ENCODE results near the gene PPP1R12B. TPM values are rescaled to one million over a fixed set of nuclear protein-coding genes. Genes with fewer than 3 reads are reported as not detected.

PPP1R12B gene
- total RNA-seq, 2 experiments from 2014 or later: 19.1 to 23.5 TPM

DNA sequence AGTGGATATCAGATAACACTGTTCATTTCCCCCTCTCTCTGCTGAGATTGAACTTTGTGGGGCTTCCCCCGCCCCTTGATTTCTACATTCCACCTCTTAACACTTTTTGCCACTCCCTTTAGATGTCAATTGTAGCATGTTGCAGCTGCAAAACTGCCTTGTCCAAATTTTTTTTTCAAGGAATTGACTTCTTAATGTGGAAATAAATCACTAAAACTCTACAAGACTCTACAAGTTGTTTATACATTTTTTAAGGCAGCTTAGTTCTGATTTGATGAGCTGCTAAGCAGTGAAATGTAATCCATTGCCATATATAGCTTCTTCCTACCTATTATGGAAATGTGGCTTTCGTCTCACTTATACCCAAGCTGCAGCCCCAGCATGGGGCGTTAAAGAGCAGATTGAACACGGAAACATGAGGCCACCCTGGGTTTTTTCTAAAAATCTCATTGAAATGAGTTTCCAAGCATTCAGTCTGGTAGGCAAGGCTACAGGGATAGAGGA lies 229.6 kb downstream of the PPP1R12B start:
- no peak overlapping the region for H3K4me2 ChIP-seq (ENCODE audit: low read length)

GRCh38 chr1:202578565-202578964 lies 230.1 kb downstream of the PPP1R12B start:
- POLR2A ChIA-PET: interaction anchor here (0.5 to 0.7 kb wide), 2 partner anchors 84 to 183 kb away, joined by 3 to 4 read pairs; no protein-coding TSS in a partner anchor
- Histone ChIP-seq H3K4me3 (ENCODE audit: low read depth, low read length, poor library complexity, severe bottlenecking) (no peak overlapping the region), H3K9me3 (ENCODE audit: low read length) (no peaks in the 10 kb centered on the region), H3K4me2 (ENCODE audit: low read length) (no peak overlapping the region), H2AFZ (ENCODE audit: low read length) (no peak overlapping the region), H3K9me2 (ENCODE audit: insufficient read depth, low read length) (no peaks in the 10 kb centered on the region), H3K79me2 (ENCODE audit: insufficient read depth, low read depth, low read length) (no peaks in the 10 kb centered on the region), H3K4me1 (ENCODE audit: insufficient read depth, low read length, poor library complexity, severe bottlenecking) (no peaks in the 10 kb centered on the region), H3K27ac (ENCODE audit: low read depth, low read length, poor library complexity, severe bottlenecking) (no peak overlapping the region), H4K20me1 (ENCODE audit: insufficient read depth, low read length) (no peaks in the 10 kb centered on the region), H3K36me3 (ENCODE audit: insufficient read depth, low read length) (no peaks in the 10 kb centered on the region)
- intact Hi-C loops (cut with micrococcal nuclease; ENCODE audit: unreplicated experiment): no loop called here
- CTCF ChIA-PET (ENCODE audit: unreplicated experiment): interaction anchor here (1.5 kb wide), 1 partner anchor 22 kb away, joined by 3 read pairs; no protein-coding TSS in a partner anchor
- BruUV-seq (replicated peaks): no TSS peak
- no peak for DNase-seq (ENCODE audit: low spot score)
- TF ChIP-seq EZH2phosphoT487 (IDR thresholded peaks at IDR 0.05; ENCODE audit: borderline replicate concordance, low read depth, low read length) (no peak), CTCF (conservative IDR thresholded peaks at IDR 0.05; ENCODE audit: low read length) (no peak)

More for the DNA sequence above, 229.6 kb downstream of the PPP1R12B start:
- no TSS peak for BruUV-seq (replicated peaks)
- DNase-seq (ENCODE audit: low spot score): no peak
- Histone ChIP-seq H3K9me3 (ENCODE audit: low read length) (no peaks in the 10 kb centered on the region), H3K36me3 (ENCODE audit: insufficient read depth, low read length) (no peaks in the 10 kb centered on the region), H3K79me2 (ENCODE audit: insufficient read depth, low read depth, low read length) (no peaks in the 10 kb centered on the region), H4K20me1 (ENCODE audit: insufficient read depth, low read length) (no peaks in the 10 kb centered on the region), H3K4me3 (ENCODE audit: low read depth, low read length, poor library complexity, severe bottlenecking) (no peak overlapping the region), H3K9me2 (ENCODE audit: insufficient read depth, low read length) (no peaks in the 10 kb centered on the region), H3K27ac (ENCODE audit: low read depth, low read length, poor library complexity, severe bottlenecking) (no peak overlapping the region), H3K4me1 (ENCODE audit: insufficient read depth, low read length, poor library complexity, severe bottlenecking) (no peaks in the 10 kb centered on the region), H2AFZ (ENCODE audit: low read length) (no peak overlapping the region)
- ChIA-PET POLR2A (interaction anchor here (0.5 to 0.7 kb wide), 3 partner anchors 23 to 183 kb away, joined by 3 to 4 read pairs (median 3); no protein-coding TSS in a partner anchor), CTCF (ENCODE audit: unreplicated experiment) (interaction anchor here (1.5 kb wide), 1 partner anchor 22 kb away, joined by 3 read pairs; no protein-coding TSS in a partner anchor)
- intact Hi-C loops (cut with micrococcal nuclease; ENCODE audit: unreplicated experiment): no loop called here
- TF ChIP-seq CTCF (conservative IDR thresholded peaks at IDR 0.05; ENCODE audit: low read length): no peak
- TF ChIP-seq EZH2phosphoT487 (IDR thresholded peaks at IDR 0.05; ENCODE audit: borderline replicate concordance, low read depth, low read length): no peak

GRCh38 chr1:202579806-202580205 lies 231.3 kb downstream of the PPP1R12B start:
- Histone ChIP-seq H3K9me3 (ENCODE audit: low read length) (no peaks in the 10 kb centered on the region), H3K4me1 (ENCODE audit: insufficient read depth, low read length, poor library complexity, severe bottlenecking) (no peaks in the 10 kb centered on the region), H3K9me2 (ENCODE audit: insufficient read depth, low read length) (no peaks in the 10 kb centered on the region), H3K4me3 (ENCODE audit: low read depth, low read length, poor library complexity, severe bottlenecking) (no peak overlapping the region), H4K20me1 (ENCODE audit: insufficient read depth, low read length) (no peaks in the 10 kb centered on the region), H3K4me2 (ENCODE audit: low read length) (no peak overlapping the region), H3K79me2 (ENCODE audit: insufficient read depth, low read depth, low read length) (no peaks in the 10 kb centered on the region), H3K36me3 (ENCODE audit: insufficient read depth, low read length) (no peaks in the 10 kb centered on the region), H2AFZ (ENCODE audit: low read length) (no peak overlapping the region), H3K27ac (ENCODE audit: low read depth, low read length, poor library complexity, severe bottlenecking) (no peak overlapping the region)
- TF ChIP-seq CTCF (conservative IDR thresholded peaks at IDR 0.05; ENCODE audit: low read length) (no peak), EZH2phosphoT487 (IDR thresholded peaks at IDR 0.05; ENCODE audit: borderline replicate concordance, low read depth, low read length) (no peak)
- POLR2A ChIA-PET: interaction anchor here (0.6 kb wide), 1 partner anchor 234 kb away, joined by 3 read pairs; no protein-coding TSS in a partner anchor
- BruUV-seq (replicated peaks): no TSS peak
- intact Hi-C loops (cut with micrococcal nuclease; ENCODE audit: unreplicated experiment): no loop called here
- CTCF ChIA-PET (ENCODE audit: unreplicated experiment): no interaction called here
- no peak for DNase-seq (ENCODE audit: low spot score)

Data from OCI-LY7 (cell line).